Osteocyte (in vitro differentiated cells): Measurements from ENCODE around the gene FRAS1. TPM values are rescaled to one million over a fixed set of nuclear protein-coding genes. Genes with fewer than 3 reads are reported as not detected.

Experiments
- DNase-seq: peaks from one replicate; pipeline ENCODE4 v3.0.0; 2021; ENCODE audit warnings: mixed read lengths; ENCODE audit not compliant: unreplicated experiment; ENCODE audit errors: extremely low spot score
- H3K27ac Mint-ChIP-seq: one replicate; pipeline ENCODE4 v1.8.0; 2021; ENCODE audit warnings: mild to moderate bottlenecking, mixed read lengths; ENCODE audit not compliant: unreplicated experiment
- H3K27me3 Mint-ChIP-seq: one replicate; pipeline ENCODE4 v1.8.0; 2021; ENCODE audit warnings: mixed read lengths; ENCODE audit not compliant: unreplicated experiment
- H3K36me3 Mint-ChIP-seq: one replicate; pipeline ENCODE4 v1.8.0; 2021; ENCODE audit warnings: mixed read lengths; ENCODE audit not compliant: unreplicated experiment
- H3K4me1 Mint-ChIP-seq: one replicate; pipeline ENCODE4 v1.8.0; 2021; ENCODE audit warnings: mixed read lengths; ENCODE audit not compliant: unreplicated experiment
- H3K4me3 Mint-ChIP-seq: one replicate; pipeline ENCODE4 v1.8.0; 2021; ENCODE audit warnings: mild to moderate bottlenecking, moderate library complexity, mixed read lengths; ENCODE audit not compliant: unreplicated experiment
- H3K9me3 Mint-ChIP-seq: one replicate; pipeline ENCODE4 v1.8.0; 2021; ENCODE audit warnings: mixed read lengths; ENCODE audit not compliant: unreplicated experiment
- CTCF ChIP-seq: fragments of 200-600 bp; sonication (generic); IDR thresholded peaks from 2 replicates; pipeline ENCODE4 v1.5.0; 2021; ENCODE audit warnings: antibody characterized with exemption, mild to moderate bottlenecking, moderate library complexity
- total RNA-seq: library from RNA; stranded (reverse); gene quantifications from 2 replicates; pipeline ENCODE4 v1.2.1, GENCODE V29; 2021

The FRAS1 gene
- total RNA-seq, 1 donor from 2014 or later, result 0.89 TPM

GRCh38 chr4:78309352-78309751 lies 252.2 kb downstream of the FRAS1 start:
- H3K27ac Mint-ChIP-seq, result no peak overlapping the region
- peaks cover 11% of the 10 kb centered on the region for H3K27me3 Mint-ChIP-seq
- no peak overlapping the region for H3K4me3 Mint-ChIP-seq
- no peak for TF ChIP-seq CTCF
- DNase-seq, result no peak
- no peaks in the 10 kb centered on the region for H3K36me3 Mint-ChIP-seq
- H3K4me1 Mint-ChIP-seq, result no peaks in the 10 kb centered on the region
- no peaks in the 10 kb centered on the region for H3K9me3 Mint-ChIP-seq

GRCh38 chr4:78310007-78310739 lies 253.1 kb downstream of the FRAS1 start:
- Mint-ChIP-seq H3K36me3 (no peaks in the 10 kb centered on the region), H3K4me3 (no peak overlapping the region), H3K27me3 (peaks cover 11% of the 10 kb centered on the region), H3K27ac (no peak overlapping the region), H3K4me1 (no peaks in the 10 kb centered on the region), H3K9me3 (no peaks in the 10 kb centered on the region)
- no peak for TF ChIP-seq CTCF
- no peak for DNase-seq

GRCh38 chr4:78310740-78311115 lies 253.6 kb downstream of the FRAS1 start:
- H3K9me3 Mint-ChIP-seq, result no peaks in the 10 kb centered on the region
- no peaks in the 10 kb centered on the region for H3K36me3 Mint-ChIP-seq
- H3K27ac Mint-ChIP-seq, result no peak overlapping the region
- H3K4me1 Mint-ChIP-seq, result no peaks in the 10 kb centered on the region
- DNase-seq, result no peak
- peaks cover 11% of the 10 kb centered on the region for H3K27me3 Mint-ChIP-seq
- TF ChIP-seq CTCF, result no peak
- no peak overlapping the region for H3K4me3 Mint-ChIP-seq

GRCh38 chr4:78311306-78311705 lies 254.2 kb downstream of the FRAS1 start:
- H3K27me3 Mint-ChIP-seq, result peaks cover 11% of the 10 kb centered on the region
- H3K9me3 Mint-ChIP-seq, result no peaks in the 10 kb centered on the region
- no peaks in the 10 kb centered on the region for H3K4me1 Mint-ChIP-seq
- no peak overlapping the region for H3K4me3 Mint-ChIP-seq
- DNase-seq, result no peak
- H3K27ac Mint-ChIP-seq, result no peak overlapping the region
- no peak for TF ChIP-seq CTCF
- H3K36me3 Mint-ChIP-seq, result no peaks in the 10 kb centered on the region

- no peaks in the 10 kb centered on the region for H3K9me3 Mint-ChIP-seq
- no peak for TF ChIP-seq CTCF
- H3K4me1 Mint-ChIP-seq, result no peaks in the 10 kb centered on the region
- DNase-seq, result no peak
- no peak overlapping the region for H3K4me3 Mint-ChIP-seq
- no peaks in the 10 kb centered on the region for H3K36me3 Mint-ChIP-seq
- H3K27ac Mint-ChIP-seq, result no peak overlapping the region
- H3K27me3 Mint-ChIP-seq, result peaks cover 11% of the 10 kb centered on the region
These were observed 256.0 kb downstream of the FRAS1 start for GRCh38 chr4:78312989-78313753.
